NCI-H2029 treated with DMSO at 0.1 percent for 48 hours (cell line): Measurements from ENCODE around the gene RGPD6.
"Not testable (repeated sequence)": the region's sequence is repeated elsewhere in the genome, so short reads cannot be mapped to it uniquely, and the experiment has no call there.

Experiments used
- DNase-seq: peaks from one replicate; lab custom pipeline; 2025; lab: John Stamatoyannopoulos, UW

RGPD6 gene

DNA sequence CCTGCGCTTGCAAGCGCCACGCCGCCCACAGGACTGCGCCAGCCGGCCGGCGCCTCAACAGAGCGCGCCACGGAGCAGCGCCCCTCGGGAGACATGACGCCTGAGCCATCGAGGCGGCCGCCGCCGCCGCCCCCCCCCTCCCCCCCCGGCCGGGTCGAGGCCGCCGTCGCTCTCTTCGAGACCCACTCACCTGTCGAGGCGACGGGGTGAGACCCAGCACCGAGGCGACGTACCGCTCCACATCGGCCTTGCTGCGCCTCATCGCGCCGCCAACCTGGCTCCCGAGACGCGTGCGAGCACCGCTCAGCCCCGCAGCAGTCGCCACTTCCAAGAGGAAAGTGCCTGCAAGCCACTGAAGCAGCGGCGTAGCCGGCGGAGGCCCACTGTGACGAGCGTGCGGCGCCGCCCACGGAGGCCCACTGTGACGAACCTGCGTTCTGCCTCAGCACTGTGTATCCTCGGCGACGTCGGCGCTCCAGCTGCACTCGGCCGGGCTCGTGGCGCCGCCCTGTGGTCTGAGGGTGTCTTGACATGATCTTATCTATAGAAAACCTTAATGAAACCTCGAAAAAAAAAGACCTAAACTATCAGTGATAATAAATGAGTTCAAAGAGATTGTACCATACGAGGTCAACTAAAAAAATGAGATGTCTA, at the start of gene RGPD6:
Gene RGPD6 (minus strand): TSS at position 460 of the 654 bp plus-strand sequence. CDS start 198 bp downstream, at position 262.
- DNase-seq = not testable (repeated sequence)

GRCh38 chr2:110619326-110619939, 42.4 kb upstream of the RGPD6 start:
- not testable (repeated sequence) for DNase-seq

DNA sequence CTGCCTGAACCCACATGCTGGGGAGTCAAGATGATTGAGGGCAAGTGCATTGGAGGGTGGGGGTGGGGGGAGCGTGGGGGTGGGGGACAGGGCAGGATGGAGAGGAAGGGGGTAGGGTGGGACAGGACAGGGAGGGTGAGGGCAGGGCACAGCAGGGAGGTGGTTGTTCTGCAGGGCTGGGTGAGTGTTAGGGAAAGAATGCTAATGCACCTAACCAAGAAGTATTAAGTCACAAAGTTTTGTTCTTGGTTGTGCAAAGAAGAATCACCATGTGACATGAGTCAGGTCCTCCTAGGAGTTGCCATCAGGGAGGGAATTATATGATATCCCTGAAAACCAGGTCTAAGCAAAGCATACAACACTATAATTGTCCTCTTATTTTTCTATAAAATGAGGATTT, 36.9 kb upstream of the RGPD6 start:
- DNase-seq = not testable (repeated sequence)

DNA sequence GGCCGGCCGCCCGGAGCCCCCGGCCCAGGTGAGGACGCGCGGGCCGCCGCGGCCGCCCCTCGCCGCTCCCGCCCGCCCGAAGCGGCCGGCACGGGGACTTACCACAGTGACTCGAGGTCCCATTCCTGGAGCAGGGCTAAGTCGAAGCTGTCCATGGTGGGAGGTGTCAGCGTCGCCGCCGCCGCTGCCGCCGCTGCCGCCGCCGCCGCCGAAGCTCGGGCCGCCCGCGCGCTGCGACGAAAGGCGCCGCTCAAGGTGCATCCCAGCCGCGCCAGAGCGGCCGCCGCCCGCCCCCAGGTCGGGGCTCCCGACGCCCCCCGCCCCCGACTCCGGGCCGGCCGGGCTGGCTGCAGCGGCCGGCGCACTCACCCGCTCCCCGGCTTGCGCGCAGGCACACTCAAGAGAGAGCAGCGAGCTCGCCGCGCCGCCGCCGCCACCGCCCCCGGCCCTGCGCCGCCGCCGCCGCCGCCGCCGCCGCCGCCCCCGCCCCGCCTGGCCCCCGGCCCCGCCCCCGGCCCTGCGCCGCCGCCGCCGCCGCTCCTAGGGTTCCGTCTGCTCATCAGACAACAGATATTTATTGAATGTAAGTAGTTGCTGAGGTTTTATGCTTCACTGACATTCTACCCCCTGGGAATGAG, 33.7 kb upstream of the RGPD6 start:
- not testable (repeated sequence) for DNase-seq

- DNase-seq = not testable (repeated sequence)
Measured at GRCh38 chr2:110609843-110610612, 33.0 kb upstream of the RGPD6 start.

DNA sequence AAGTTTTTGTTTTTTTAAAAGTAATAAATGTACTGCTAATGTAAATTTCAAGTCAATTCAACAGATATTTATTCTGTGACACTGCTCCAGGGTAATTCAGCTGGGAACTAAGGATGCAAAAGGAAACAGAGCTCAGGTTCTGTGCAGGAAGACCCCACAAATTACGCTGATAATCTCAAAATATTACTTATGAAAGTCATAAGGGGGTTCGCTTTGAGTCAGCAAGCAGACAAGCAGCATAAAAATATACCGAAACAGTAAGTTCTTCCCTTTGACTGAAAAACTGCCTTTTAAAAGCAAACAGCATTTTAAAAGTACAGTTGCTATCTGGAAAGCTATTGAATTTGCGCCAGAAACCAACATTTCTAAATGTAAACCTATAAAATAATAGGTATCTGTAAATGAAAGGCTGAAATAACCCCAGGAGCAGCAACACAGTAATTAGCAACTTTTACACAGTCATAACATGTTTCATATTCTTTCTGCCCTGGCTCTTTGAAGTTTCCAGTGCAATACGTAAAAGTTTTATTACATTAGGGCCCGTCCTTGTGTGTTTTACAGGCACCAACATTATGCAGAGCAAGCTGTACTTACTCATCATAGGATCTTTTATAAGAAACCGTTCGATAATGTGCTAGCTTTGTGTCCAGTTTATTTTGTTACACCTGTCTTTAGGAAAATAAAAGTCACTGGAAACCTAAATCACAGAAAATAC, 31.9 kb upstream of the RGPD6 start:
- not testable (repeated sequence) for DNase-seq

DNA sequence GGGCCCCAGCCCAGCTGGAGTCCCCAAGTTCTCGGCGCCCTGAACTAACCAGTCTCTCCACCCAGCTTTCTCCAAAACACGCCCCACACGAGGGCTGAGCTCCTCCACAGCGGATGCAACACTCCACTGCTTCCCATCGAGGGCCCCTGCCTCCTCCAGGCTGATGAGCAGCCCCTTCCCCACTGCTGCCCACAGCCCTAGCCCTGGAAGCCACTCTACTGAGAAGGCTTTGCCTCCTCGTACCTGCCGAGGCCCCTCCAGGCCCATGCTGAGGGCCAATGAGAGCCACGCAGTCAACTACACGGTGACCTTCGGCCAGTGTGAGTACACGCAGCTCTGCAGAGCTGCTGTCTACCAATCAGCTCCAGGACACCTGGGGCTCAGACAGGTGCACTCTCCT, 28.0 kb upstream of the RGPD6 start:
- DNase-seq = not testable (repeated sequence)

GRCh38 chr2:110603917-110604591, 27.0 kb upstream of the RGPD6 start:
- DNase-seq = not testable (repeated sequence)

GRCh38 chr2:110602139-110602538, 25.1 kb upstream of the RGPD6 start:
- DNase-seq = not testable (repeated sequence)

DNA sequence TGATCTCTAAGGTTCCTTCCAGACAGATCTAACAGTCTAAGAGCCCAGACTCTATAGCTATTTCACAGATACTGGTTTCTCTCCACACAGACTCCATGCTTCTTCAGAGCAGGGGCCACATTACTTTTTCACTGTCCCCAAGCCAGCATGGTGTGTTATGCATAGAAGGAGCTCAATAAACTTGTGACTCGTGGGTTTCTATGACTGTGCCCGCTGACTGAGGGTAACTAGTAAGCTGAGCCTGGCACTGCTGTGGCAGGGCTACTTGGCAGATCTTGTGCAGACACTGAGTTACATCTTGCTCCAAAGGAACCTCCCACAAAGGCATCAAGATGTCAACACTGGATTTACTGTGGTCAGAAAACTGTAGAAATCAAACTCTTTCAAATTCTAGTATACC, 15.0 kb upstream of the RGPD6 start:
- not testable (repeated sequence) for DNase-seq

GRCh38 chr2:110589677-110590330, 12.8 kb upstream of the RGPD6 start:
- not testable (repeated sequence) for DNase-seq

GRCh38 chr2:110588520-110588919, 11.5 kb upstream of the RGPD6 start:
- not testable (repeated sequence) for DNase-seq

DNA sequence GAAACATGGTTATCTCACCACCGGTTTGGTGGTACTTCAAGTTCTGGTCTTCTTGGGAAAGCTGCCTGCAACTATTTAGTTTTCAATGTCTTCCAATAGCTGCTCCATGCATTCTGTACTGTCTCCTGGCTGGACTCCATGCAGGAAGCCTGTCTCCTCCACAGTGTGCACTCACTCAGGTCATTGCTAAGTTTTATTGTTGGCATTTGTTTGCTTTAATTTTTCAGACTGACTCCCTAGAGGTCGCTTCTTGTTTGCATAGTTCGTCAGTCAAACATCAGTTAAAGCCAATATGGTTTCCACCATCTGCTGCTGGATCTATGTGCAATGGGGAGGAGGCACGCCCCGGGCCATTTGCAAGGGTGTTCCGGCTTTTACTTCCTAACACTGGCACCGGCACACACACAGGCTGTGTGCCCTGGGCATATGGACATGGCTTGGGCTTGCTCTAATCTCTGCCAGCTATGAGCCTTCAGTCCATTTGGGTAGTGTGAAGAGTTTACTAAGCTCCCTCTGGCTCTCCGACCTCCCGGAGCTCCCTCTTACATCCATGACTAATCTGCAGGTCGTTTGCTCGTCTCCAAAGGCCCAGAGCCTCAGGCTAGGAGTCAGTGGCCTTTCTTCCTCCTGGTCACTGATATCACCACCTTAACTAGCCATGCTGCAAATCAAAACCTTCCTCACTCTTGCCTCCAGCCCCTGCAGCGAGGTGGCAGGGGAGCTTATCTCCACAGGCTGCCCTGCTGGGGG, 2.4 kb upstream of the RGPD6 start:
- DNase-seq = not testable (repeated sequence)

DNA sequence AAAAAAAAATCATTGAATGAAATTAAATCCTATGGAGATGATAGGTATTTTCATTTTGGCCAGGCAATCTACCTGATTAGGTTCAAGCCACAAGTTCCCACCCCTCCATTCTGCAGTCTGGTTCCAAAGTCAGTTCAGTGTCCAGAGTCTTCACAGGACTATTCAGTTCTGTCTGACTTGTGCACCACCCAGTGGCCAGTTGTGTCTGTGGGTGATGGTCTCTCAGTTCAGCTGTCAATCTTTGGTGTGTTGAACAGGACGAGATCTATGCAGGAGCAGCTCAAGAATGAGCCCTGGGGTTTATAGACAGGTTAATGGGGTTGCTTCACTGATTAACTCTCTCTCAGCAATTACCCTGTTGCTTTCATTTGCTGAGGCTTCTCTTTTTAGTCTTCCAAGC, 1.4 kb upstream of the RGPD6 start:
- not testable (repeated sequence) for DNase-seq

GRCh38 chr2:110499755-110500377, 77.2 kb downstream of the RGPD6 start:
- not testable (repeated sequence) for DNase-seq

DNA sequence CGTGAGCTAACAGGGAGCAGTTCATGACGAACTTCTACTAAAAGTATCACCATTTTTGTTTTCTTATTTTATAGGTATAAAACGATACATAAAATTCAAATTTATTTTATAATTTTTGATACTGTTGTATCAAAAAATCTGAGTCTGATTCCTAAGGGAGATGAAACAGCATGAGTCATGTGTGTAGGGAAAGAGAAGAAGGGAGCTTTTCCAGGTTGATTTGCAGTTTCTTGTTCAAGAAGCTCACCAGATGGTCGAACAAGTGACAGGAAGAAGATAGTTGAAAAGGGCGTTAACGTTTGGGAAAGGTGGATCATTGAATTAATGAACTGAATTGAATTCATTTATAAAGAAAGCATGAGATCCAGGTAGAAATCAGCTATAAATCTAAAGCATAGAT, 81.0 kb downstream of the RGPD6 start:
- DNase-seq = not testable (repeated sequence)

DNA sequence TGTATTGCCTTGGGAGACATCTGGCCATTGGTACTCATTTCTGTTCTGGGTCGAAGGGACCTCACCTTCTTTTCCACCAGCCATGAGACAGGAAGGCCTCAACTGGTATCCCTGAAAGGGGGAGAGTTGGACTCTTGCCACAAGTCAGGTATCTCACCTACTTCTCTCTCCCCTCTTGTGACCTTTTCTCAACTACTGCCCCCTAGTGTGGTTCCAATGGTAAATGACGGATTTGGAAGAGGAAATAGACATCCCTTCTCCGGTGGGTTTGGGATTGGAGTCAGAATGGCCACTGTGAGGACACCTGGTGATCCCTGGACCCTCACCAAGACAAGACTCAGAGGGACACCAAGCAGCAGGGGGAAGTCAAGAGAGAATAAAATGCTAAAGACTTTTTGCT, 82.5 kb downstream of the RGPD6 start:
- not testable (repeated sequence) for DNase-seq

GRCh38 chr2:110488991-110489390, 88.0 kb downstream of the RGPD6 start:
- not testable (repeated sequence) for DNase-seq

GRCh38 chr2:110482697-110483096, 94.3 kb downstream of the RGPD6 start:
- DNase-seq = not testable (repeated sequence)
